Bronchial epithelial cell (primary cell): ENCODE results near the gene SGPL1. TPM values are rescaled to one million over a fixed set of nuclear protein-coding genes. Genes with fewer than 3 reads are reported as not detected.

Source experiments
- DNase-seq: peaks from one replicate; pipeline ENCODE4 v3.0.0-alpha.2; 2010; ENCODE audit warnings: low read depth
- FAIRE-seq: peaks from 2 replicates; lab custom pipeline; 2011; peaks lifted over from hg19 to GRCh38; lab: Jason Lieb, UNC
- H3K27me3 ChIP-seq: 2 replicates; pipeline ENCODE4 v1.5.1; 2011; ENCODE audit warnings: low read length; ENCODE audit not compliant: control insufficient read depth, insufficient read depth
- H3K36me3 ChIP-seq: 2 replicates; pipeline ENCODE4 v1.5.1; 2011; ENCODE audit warnings: low read length; ENCODE audit not compliant: control insufficient read depth, insufficient read depth
- H3K4me3 ChIP-seq: 2 replicates; pipeline ENCODE4 v1.5.1; 2011; ENCODE audit warnings: mild to moderate bottlenecking, low read depth, low read length, control low read depth
- total RNA-seq: library from RNA; depleted of rRNA; stranded (reverse); fragments of >200 nt; gene quantifications from 2 replicates; pipeline ENCODE4 v1.2.1, GENCODE V29; 2014
- TF ChIP-seq, protein P1 (sequence below): IDR thresholded peaks from 2 replicates; pipeline ENCODE4 v1.5.1; 2011; ENCODE audit warnings: mild to moderate bottlenecking, moderate library complexity, low read length, control low read depth, inconsistent platforms; ENCODE audit not compliant: insufficient read depth, severe bottlenecking

SGPL1 gene
- total RNA-seq, 1 donor from 2014 or later, result 82.9 TPM

DNA sequence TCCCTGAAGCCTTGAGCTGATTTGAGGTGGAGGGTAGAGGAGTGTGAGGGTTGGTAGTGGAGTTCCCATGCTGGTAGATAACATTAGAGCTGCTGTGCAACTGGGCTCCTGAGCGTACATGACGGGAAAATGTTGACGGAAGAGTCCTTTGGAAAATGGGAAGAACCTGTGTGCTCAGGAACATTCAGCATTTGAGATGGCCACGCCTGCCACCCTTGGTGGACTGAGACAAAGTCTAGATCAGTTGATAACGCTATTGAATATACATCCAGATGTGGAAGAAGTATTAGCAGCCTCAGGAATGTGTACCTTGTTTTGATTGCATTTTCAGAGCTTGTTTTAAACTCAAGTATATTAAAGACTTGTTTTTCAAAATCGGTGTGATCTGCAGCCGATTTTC, 56.5 kb downstream of the SGPL1 start:
- DNase-seq (no peak), FAIRE-seq (no peak)
- H3K27me3 ChIP-seq, result no peaks in the 10 kb centered on the region
- no peak overlapping the region for H3K4me3 ChIP-seq
- peaks cover 18% of the 10 kb centered on the region for H3K36me3 ChIP-seq
- TF ChIP-seq, protein P1, sequence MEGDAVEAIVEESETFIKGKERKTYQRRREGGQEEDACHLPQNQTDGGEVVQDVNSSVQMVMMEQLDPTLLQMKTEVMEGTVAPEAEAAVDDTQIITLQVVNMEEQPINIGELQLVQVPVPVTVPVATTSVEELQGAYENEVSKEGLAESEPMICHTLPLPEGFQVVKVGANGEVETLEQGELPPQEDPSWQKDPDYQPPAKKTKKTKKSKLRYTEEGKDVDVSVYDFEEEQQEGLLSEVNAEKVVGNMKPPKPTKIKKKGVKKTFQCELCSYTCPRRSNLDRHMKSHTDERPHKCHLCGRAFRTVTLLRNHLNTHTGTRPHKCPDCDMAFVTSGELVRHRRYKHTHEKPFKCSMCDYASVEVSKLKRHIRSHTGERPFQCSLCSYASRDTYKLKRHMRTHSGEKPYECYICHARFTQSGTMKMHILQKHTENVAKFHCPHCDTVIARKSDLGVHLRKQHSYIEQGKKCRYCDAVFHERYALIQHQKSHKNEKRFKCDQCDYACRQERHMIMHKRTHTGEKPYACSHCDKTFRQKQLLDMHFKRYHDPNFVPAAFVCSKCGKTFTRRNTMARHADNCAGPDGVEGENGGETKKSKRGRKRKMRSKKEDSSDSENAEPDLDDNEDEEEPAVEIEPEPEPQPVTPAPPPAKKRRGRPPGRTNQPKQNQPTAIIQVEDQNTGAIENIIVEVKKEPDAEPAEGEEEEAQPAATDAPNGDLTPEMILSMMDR, result no peak

DNA sequence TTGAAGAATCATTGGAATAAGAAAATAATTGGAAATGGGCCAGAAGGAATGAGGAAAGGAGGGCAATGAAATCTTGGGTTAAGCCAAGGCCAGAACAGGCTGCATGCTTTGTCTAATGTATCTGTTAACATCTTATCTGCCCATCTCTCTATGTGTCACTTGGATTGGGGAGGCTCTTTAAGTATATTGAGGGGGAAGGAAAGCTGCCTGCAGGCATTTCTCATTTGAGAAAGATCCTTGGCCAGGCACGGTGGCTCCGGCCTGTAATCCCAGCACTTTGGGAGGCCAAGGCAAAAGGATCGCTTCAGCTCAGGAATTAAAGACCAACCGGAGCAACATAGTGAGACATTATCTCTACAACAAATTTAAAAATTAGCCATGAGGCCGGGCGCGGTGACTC, 58.3 kb downstream of the SGPL1 start:
- H3K36me3 ChIP-seq, result peaks cover 20% of the 10 kb centered on the region
- DNase-seq, result no peak
- H3K4me3 ChIP-seq, result no peak overlapping the region
- H3K27me3 ChIP-seq, result no peaks in the 10 kb centered on the region
- no peak for FAIRE-seq
- TF ChIP-seq, protein P1, result no peak

DNA sequence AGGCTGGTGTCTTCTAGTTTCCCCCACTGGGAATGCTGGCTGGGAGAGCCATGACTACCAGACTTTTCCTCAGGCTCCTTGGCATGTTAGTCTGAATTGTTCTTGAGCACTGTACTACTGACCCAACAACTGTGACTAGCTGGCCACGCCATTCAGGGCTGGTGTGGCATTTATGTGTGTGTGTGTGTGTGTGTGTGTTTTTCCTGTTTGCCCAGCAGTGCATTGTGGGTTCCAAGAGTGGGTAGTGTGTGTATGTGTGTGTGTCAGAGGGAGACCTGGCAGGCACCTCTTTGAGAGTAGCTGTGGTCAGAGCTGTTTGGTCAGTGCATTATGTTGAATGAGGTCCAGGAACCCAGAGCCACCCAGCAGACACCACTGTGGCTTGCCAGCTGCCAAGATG, 63.5 kb downstream of the SGPL1 start:
- H3K36me3 ChIP-seq, result peaks cover 6% of the 10 kb centered on the region
- TF ChIP-seq, protein P1, result no peak
- no peak overlapping the region for H3K4me3 ChIP-seq
- FAIRE-seq (peak; percentile 64), DNase-seq (no peak)
- no peaks in the 10 kb centered on the region for H3K27me3 ChIP-seq

DNA sequence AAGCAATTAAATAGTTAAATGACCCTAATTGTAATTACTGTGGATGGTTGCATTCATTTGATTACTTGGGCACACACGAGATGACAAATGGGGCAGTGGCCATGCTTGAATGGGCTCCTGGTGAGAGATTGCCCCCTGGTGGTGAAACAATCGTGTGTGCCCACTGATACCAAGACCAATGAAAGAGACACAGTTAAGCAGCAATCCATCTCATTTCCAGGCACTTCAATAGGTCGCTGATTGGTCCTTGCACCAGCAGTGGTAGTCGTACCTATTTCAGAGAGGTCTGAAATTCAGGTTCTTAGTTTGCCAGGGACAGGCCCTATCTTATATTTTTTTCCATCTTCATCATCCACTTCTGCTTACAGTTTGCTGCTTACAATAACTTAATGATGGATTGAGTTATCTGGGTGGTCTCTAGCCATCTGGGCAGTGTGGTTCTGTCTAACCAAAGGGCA, 64.4 kb downstream of the SGPL1 start:
- peak; percentile 70 for FAIRE-seq

DNA sequence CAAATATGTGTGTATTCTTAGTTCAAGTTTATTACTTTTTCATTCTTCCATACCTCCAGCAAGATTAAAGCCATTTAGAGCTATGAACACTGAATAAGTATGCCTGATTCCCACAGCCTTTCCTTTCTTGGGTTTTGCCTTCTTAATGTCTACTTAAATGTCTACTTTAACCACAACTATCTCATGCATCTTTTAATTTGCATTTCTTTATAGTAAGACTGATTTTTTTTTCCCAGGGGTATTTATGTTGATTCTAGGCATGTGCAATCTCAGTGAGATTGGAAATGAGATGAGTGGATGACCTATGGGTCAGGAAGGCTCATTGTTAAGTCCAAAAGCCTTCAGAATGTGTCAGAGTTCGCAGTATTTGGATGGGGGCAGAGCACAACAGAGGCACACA, 69.0 kb downstream of the SGPL1 start:
- no peak for DNase-seq
- Histone ChIP-seq H3K27me3 (no peaks in the 10 kb centered on the region), H3K4me3 (no peak overlapping the region), H3K36me3 (peaks cover 4% of the 10 kb centered on the region)
- TF ChIP-seq, protein P1, result no peak
- FAIRE-seq, result no peak

More for the DNA sequence above, 64.4 kb downstream of the SGPL1 start:
- Histone ChIP-seq H3K4me3 (no peak overlapping the region), H3K36me3 (peaks cover 6% of the 10 kb centered on the region), H3K27me3 (no peaks in the 10 kb centered on the region)
- peak; percentile 72 for DNase-seq
- TF ChIP-seq, protein P1, result peak; percentile 91

DNA sequence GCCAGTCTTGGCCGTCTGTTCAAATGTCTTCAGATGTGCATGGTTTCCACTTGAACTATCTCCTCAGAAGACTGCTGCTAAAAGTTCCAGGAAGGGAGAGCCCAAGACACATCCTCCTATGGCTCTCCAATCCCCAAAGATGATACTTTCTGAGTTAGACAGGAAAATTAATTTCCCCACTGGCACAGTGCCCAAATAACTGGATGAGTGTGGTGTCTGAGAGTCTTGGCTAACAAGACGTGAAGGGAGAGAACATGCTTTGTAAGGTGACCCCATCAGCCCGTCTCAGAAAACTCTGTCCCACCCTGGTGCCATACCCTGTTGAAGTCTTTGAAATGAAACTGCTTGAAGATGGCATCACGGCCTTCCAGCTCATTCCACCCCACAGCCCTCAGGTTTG, 69.7 kb downstream of the SGPL1 start:
- no peaks in the 10 kb centered on the region for H3K27me3 ChIP-seq
- TF ChIP-seq, protein P1, result no peak
- H3K36me3 ChIP-seq, result peaks cover 4% of the 10 kb centered on the region
- DNase-seq (no peak), FAIRE-seq (no peak)
- H3K4me3 ChIP-seq, result no peak overlapping the region
